Activated T-helper 2 cell treated with anti-CD3 and anti-CD28 coated beads, Interferon-gamma antibody, Interleukin-2, Interleukin-4, amounts not matched to agents 10 μg/mL and 5 μg/mL and 100 μg/mL, durations not matched to agents 14 hours and 24 hours and 36 hours (primary cell): ENCODE measurements around the gene SAE1. TPM values are rescaled to one million over a fixed set of nuclear protein-coding genes. Genes with fewer than 3 reads are reported as not detected.
A peak's percentile ranks its signal among the peaks of the same experiment; 100 is the strongest.

ENCODE experiments used
- DNase-seq: peaks from one replicate; pipeline ENCODE4 v3.0.0; 2021; ENCODE audit warnings: low spot score
- H3K27ac Mint-ChIP-seq: one replicate; pipeline ENCODE4 v1.8.0; 2021; ENCODE audit warnings: mixed read lengths
- H3K27me3 Mint-ChIP-seq: one replicate; pipeline ENCODE4 v1.8.0; 2021; ENCODE audit warnings: low read depth, mixed read lengths
- H3K36me3 Mint-ChIP-seq: one replicate; pipeline ENCODE4 v1.8.0; 2021; ENCODE audit warnings: low read depth, mixed read lengths
- H3K4me1 Mint-ChIP-seq: one replicate; pipeline ENCODE4 v1.8.0; 2021; ENCODE audit warnings: low read depth, mixed read lengths
- H3K4me3 Mint-ChIP-seq: one replicate; pipeline ENCODE4 v1.8.0; 2021; ENCODE audit warnings: low read depth, mild to moderate bottlenecking, moderate library complexity, mixed read lengths
- H3K9me3 Mint-ChIP-seq: one replicate; pipeline ENCODE4 v1.8.0; 2021; ENCODE audit warnings: mixed read lengths
- intact Hi-C: fragments of 100-400 bp; cut with micrococcal nuclease; formaldehyde crosslinking; loops from one replicate; pipeline ENCODE4 v1.15.1; 2023
- total RNA-seq: library from RNA; stranded (reverse); gene quantifications from 2 replicates; pipeline ENCODE4 v1.2.3, GENCODE V29; 2022

SAE1 gene
- total RNA-seq, 1 donor from 2014 or later, result 151 TPM

DNA sequence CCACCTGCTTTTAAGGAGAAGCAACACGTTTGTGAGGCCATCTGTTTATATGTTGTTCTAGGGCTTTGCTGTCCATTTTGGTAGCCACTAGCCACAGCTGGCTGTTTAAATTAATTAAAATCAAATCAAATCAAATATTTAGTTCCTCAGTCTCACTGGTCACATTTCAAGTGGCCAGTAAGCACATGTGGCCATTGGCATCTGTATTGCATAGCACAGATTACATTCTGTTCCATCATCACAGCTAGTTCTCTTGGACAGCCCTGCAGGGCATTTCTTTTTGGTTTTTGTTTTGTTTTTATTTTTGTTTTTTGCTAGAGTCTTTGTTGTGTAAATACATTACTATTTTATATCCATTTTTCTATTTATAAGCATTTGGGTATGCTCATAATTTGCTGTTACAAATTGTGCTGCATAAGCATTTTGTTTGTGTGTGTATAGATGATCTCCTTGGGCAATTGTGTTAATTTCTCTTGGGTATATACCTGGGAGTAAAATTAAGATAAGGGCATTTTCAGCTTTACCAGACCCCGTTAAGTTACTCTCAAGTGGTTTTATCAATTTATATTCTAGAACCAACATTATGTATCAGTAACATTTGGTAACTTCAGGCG lies 31.3 kb downstream of the SAE1 start:
- Mint-ChIP-seq H3K4me1 (peaks cover 29% of the 10 kb centered on the region), H3K27ac (no peak overlapping the region), H3K36me3 (peaks cover 63% of the 10 kb centered on the region), H3K4me3 (no peak overlapping the region), H3K27me3 (no peaks in the 10 kb centered on the region), H3K9me3 (no peaks in the 10 kb centered on the region)
- no peak for DNase-seq
- intact Hi-C loops, result no loop called here

DNA sequence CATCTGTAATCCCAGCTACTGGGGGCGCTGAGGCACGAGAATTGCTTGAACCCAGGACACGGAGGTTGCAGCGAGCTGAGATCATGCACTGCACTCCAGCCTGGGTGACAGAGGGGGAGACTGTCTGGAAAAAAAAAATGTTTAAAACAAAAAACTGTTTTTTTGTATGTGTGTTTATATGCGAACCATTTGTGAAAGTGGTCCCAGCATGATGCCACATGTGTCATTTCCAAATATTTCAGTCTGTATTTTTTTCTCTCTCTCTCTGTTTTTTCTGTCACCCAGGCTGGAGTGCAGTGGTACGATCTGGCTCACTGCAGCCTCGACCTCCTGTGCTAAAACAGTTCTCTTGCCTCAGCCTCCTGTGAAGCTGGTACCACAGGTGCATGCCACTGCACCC lies 37.4 kb downstream of the SAE1 start:
- H3K27ac Mint-ChIP-seq, result no peak overlapping the region
- peaks cover 4% of the 10 kb centered on the region for H3K4me1 Mint-ChIP-seq
- intact Hi-C loops, result no loop called here
- H3K36me3 Mint-ChIP-seq, result peaks cover 50% of the 10 kb centered on the region
- H3K9me3 Mint-ChIP-seq, result no peaks in the 10 kb centered on the region
- no peak overlapping the region for H3K4me3 Mint-ChIP-seq
- no peaks in the 10 kb centered on the region for H3K27me3 Mint-ChIP-seq
- no peak for DNase-seq

DNA sequence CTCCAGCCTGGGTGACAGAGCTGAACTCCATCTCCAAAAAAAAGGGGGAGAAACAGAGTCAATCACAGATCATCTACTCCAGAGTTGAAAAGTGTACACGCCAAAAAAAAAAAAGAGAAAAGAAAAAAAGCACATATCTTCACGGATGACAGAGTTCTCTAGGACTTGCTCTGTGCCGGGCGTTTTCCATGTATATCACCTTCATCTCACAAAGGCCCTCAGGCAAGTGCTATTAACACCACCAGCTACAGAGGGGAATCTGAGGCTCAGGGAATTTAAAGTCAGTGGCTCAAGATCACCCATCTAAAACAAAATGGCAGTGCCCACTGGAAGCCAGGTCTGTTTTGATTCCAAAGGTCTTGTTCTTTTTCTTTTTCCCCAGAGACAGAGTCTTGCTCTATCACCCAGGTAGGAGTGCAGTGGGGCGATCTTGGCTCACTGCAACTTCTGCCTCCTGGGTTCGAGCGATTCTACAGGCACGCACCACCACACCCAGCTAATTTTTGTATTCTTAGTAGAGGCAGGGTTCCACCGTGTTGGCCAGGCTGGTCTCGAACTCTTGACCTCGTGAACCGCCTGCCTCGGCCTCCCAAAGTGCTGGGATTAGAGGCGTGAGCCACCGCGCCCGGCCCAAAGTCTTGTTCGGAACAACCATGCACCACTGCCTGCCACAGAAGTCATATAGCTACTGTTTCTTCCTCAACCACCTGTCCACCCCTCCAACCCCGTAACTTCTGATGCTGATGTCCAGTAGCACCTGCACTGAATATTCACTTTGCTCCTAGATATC lies 42.2 kb downstream of the SAE1 start:
- H3K9me3 Mint-ChIP-seq, result no peaks in the 10 kb centered on the region
- no peaks in the 10 kb centered on the region for H3K27me3 Mint-ChIP-seq
- H3K4me3 Mint-ChIP-seq, result no peak overlapping the region
- no peak for DNase-seq
- intact Hi-C loops, result no loop called here
- peaks cover 77% of the 10 kb centered on the region for H3K36me3 Mint-ChIP-seq
- H3K27ac Mint-ChIP-seq, result no peak overlapping the region
- H3K4me1 Mint-ChIP-seq, result peaks cover 28% of the 10 kb centered on the region

DNA sequence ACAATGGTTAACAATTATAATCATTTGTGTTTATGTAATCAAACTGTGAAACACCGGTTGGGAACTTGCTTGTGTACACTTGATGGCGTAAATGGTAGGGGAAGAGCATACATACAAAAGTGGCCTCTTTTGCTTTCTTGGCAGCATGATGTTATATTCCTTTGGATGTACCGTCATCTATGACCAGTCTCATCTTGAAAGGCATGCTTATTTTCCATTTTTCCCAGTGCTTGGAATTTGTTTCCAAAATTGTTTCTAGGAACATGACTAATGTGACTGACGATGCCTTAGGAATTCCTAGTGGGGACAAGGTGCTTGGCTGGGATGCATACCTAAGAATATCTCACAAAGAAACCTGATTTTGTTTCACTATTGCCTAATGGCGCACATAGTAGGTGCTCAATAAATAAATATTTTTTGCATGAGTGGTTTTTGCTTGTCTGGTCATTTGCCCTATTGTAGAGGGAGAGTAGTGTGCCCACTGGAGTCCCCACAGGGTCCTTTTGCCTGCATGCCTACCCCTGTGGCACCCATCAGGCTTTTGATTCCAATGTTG lies 45.5 kb downstream of the SAE1 start:
- no peak for DNase-seq
- Mint-ChIP-seq H3K36me3 (peaks cover 77% of the 10 kb centered on the region), H3K9me3 (no peaks in the 10 kb centered on the region), H3K4me3 (peak overlapping the region; percentile 51), H3K27ac (peak overlapping the region; percentile 93), H3K27me3 (no peaks in the 10 kb centered on the region), H3K4me1 (peaks cover 48% of the 10 kb centered on the region)
- intact Hi-C loops, result loop anchor here (1.0 kb wide), 3 partner anchors 10 to 17 kb away; no protein-coding TSS in a partner anchor

DNA sequence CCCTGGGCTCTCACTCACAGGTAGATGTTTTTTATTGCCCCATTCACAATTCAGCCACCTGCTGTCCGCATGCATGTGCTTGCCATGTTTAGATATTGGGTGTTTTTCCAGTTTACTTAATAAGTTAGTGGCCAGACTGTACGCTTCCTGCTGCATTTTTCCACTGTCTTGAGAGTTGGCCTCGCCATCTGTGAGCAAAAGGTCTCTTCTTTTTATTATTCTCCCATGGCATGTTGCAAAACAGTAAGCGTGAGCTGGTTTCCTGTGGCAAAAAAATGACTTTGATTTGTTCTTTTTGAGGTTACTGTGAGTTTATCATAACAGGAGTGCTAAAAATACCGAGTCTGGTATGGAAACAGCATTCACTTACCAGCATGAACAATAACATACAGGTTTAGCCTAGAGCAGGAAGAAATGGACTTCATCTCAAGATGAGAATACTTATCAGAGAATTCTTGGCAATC lies 46.0 kb downstream of the SAE1 start:
- Mint-ChIP-seq H3K36me3 (peaks cover 77% of the 10 kb centered on the region), H3K9me3 (no peaks in the 10 kb centered on the region), H3K27me3 (no peaks in the 10 kb centered on the region), H3K4me1 (peaks cover 48% of the 10 kb centered on the region), H3K27ac (peak overlapping the region; percentile 93), H3K4me3 (peak overlapping the region; percentile 51)
- peak; percentile 25 for DNase-seq
- intact Hi-C loops, result loop anchor here (1.0 kb wide), 3 partner anchors 10 to 17 kb away; no protein-coding TSS in a partner anchor

DNA sequence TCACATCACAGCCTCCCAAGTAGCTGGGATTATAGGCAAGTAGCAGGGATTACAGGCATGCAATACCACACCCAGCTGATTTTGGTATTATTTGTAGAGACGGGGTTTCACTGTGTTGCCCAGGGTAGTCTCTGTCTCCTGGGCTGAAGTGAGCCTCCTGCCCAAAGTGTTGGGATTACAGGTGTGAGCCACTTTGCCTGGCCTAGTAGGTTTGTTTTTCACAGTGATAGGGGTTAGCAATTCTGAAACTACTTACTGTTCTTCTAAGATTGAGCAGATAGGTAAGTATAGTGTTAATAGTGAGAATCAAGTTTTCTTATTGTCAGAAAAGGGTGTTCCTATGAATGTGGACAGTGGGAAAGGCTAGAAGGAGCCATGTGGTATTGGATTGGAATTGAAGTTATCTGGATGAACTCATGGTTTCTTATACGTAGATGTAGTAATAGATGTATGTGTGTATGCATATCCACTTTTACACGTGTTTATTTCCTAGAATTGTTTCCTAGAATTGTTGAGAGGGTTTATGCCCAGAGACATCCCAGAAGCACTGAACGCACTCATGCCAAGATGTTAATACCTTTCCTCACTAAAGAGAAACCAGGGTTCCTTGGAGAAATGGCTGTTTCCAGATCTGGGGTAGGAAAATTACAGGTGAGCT lies 49.1 kb downstream of the SAE1 start:
- H3K4me3 Mint-ChIP-seq, result peak overlapping the region; percentile 18
- no peak for DNase-seq
- H3K27ac Mint-ChIP-seq, result peak overlapping the region; percentile 73
- peaks cover 64% of the 10 kb centered on the region for H3K4me1 Mint-ChIP-seq
- no peaks in the 10 kb centered on the region for H3K27me3 Mint-ChIP-seq
- no peaks in the 10 kb centered on the region for H3K9me3 Mint-ChIP-seq
- intact Hi-C loops, result no loop called here
- peaks cover 83% of the 10 kb centered on the region for H3K36me3 Mint-ChIP-seq

DNA sequence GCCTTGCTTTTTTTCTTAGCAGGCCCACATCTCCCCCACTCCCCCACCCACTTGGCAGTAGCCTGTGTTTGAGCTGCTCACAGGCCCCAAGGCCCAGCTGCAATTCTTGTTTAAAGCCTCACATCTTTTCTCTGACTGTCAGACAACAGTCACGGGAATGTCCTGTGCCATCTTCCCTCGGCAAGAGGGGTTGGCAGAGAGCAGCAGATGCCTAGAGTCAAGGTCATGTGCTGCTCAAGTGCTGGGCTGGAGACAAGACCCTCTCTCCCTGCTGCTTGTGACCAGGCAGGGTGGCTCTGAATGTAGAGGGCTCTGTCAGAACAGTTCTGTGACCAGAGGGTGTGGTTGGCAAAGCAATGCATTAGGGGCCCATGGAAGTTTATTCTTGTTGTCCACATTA lies 53.0 kb downstream of the SAE1 start:
- H3K4me1 Mint-ChIP-seq, result peaks cover 60% of the 10 kb centered on the region
- H3K4me3 Mint-ChIP-seq, result no peak overlapping the region
- DNase-seq, result no peak
- no peaks in the 10 kb centered on the region for H3K9me3 Mint-ChIP-seq
- H3K27me3 Mint-ChIP-seq, result no peaks in the 10 kb centered on the region
- peaks cover 72% of the 10 kb centered on the region for H3K36me3 Mint-ChIP-seq
- intact Hi-C loops, result no loop called here
- H3K27ac Mint-ChIP-seq, result peak overlapping the region; percentile 78

DNA sequence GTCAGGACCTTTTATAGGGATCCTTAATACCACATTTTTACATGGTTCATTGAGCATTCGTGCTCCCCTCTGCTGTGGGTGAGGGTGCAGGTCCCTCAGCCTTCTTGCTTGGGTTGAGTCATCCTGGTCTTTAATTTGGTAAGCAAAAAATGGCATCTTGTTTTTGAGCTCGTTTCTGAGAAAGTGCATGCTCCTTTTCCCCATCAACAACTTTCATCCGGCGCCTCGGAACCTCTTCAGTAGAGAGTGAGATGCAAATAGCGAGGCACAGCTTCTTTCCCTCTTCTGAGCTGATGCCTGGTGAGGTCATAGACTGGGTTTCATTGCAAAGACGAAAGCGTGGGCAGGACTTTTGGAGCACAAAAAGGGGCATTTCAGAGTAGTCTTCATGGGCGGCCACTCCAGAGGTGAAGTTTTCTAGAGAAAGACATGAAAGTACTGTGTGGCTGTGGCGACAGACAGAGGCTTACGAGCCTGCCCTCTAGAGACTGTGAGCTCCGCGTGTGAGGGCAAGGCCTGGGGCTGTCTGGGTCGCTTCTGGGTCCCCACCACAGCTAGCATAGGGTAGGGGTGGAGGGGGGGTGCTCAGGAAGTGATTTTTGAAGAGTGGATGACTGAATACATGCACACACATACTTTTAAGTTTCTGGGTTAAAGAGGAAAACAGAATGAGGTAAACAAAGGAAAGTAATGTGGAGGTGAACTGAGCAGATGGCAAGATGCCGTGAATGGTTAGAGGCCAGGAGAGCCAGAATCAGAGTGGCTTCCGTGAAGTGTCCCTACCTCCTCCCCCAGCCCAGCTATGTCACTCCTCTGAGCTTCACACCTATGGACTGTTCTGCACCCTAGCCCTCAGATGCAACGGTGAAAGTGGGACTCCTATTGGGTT lies 56.1 kb downstream of the SAE1 start:
- Mint-ChIP-seq H3K36me3 (peaks cover 77% of the 10 kb centered on the region), H3K9me3 (no peaks in the 10 kb centered on the region), H3K4me1 (peaks cover 71% of the 10 kb centered on the region), H3K4me3 (peak overlapping the region; percentile 49), H3K27me3 (no peaks in the 10 kb centered on the region), H3K27ac (peak overlapping the region; percentile 99)
- DNase-seq, result peak; percentile 71
- intact Hi-C loops, result loop anchor here (1.0 to 2.0 kb wide), 8 partner anchors 10 to 92 kb away; partner anchors contain the start of genes CCDC9 and ZC3H4

DNA sequence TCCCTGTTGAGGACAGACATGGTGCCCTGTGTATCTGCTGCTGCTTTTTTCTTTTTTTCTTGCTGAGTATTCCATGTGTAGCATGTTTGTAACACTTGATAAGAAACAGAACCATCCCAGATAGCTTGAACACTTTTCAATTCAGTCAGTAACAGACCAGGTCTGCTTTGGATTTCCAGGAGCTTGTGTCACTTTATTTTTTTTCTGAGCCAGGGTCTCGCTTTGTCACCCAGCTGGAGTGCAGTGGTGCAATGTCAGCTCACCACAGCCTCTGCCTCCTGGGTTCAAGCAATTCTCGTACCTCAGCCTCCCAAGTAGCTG lies 56.7 kb downstream of the SAE1 start:
- H3K9me3 Mint-ChIP-seq, result no peaks in the 10 kb centered on the region
- H3K27ac Mint-ChIP-seq, result peak overlapping the region; percentile 99

DNA sequence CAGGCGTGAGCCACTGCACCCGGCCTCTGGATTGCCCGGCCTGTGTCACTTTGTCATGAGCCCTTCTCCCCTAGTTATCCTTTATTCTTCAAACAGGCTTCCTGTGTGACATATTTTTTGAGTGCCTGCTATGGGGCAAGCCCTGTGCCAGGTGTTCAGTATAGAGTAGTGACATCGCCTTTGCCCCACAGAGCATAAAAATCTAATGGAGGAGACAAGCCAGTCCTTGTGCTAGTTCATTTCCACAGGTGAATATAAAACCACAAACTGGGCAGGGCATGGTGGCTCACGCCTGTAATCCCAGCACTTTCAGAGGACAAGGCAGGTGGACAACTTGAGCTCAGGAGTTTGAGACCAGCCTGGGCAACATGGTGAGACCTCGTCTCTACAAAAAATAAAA lies 57.2 kb downstream of the SAE1 start:
- peaks cover 68% of the 10 kb centered on the region for H3K36me3 Mint-ChIP-seq
- H3K4me3 Mint-ChIP-seq, result no peak overlapping the region
- no peak for DNase-seq

More for the DNA sequence above, 56.7 kb downstream of the SAE1 start:
- Mint-ChIP-seq H3K4me3 (peak overlapping the region; percentile 49), H3K36me3 (peaks cover 72% of the 10 kb centered on the region), H3K27me3 (no peaks in the 10 kb centered on the region), H3K4me1 (peaks cover 67% of the 10 kb centered on the region)
- intact Hi-C loops, result loop anchor here (2.0 kb wide), 4 partner anchors 40 to 92 kb away; partner anchors contain the start of gene ZC3H4
- DNase-seq, result no peak

DNA sequence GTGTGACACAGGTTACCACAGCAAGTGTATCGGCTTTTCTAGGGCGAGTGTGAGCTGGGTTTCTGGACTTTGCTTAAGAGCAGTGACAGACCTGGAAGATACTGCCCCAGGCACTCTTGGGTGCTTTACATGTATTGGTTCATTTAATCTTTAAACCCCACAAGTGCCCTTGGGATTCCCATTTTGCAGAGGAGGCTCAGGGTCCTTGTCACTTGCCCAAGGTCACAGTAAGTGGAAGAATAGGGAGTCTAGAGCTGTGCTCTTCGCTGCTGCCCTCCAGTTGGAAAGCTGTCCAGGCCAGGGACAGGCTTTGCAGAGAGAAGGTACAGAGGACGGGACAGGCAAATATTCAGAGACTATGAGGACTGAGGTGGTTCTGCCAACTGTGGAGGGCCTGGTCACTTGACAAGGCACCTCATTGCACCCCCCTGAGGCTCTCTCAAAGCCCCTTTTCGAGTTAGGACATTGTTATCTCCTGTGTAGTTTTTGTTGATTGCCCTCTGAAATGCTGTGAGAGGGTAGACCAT lies 57.9 kb downstream of the SAE1 start:
- peaks cover 60% of the 10 kb centered on the region for H3K36me3 Mint-ChIP-seq
- H3K4me3 Mint-ChIP-seq, result no peak overlapping the region
- H3K9me3 Mint-ChIP-seq, result no peaks in the 10 kb centered on the region
- H3K4me1 Mint-ChIP-seq, result peaks cover 61% of the 10 kb centered on the region
- peak overlapping the region; percentile 99 for H3K27ac Mint-ChIP-seq
- intact Hi-C loops, result no loop called here
- no peak for DNase-seq
- H3K27me3 Mint-ChIP-seq, result no peaks in the 10 kb centered on the region

More for the DNA sequence above, 57.2 kb downstream of the SAE1 start:
- H3K27ac Mint-ChIP-seq, result peak overlapping the region; percentile 99
- H3K9me3 Mint-ChIP-seq, result no peaks in the 10 kb centered on the region
- H3K4me1 Mint-ChIP-seq, result peaks cover 63% of the 10 kb centered on the region
- intact Hi-C loops, result loop anchor here (2.0 kb wide), 4 partner anchors 39 to 93 kb away; partner anchors contain the start of gene ZC3H4
- H3K27me3 Mint-ChIP-seq, result no peaks in the 10 kb centered on the region
